ENCODE data around the gene PTRHD1. TPM values are rescaled to one million over a fixed set of nuclear protein-coding genes. Genes with fewer than 3 reads are reported as not detected.

PTRHD1 gene
- total and polyA plus RNA-seq, 7 experiments from 2014 or later, result 14.3 to 40.8 (median 23.5) TPM

GRCh38 chr2:24749069-24749691, 44.0 kb downstream of the PTRHD1 start:
- Histone ChIP-seq H3K36me3 (ENCODE audit: control insufficient read depth in 2 of 3, insufficient read depth in 3 of 3, low read length in 3 of 3) (peaks cover 3 to 29% (median 11%) of the 10 kb centered on the region in 3 experiments), H3K4me1 (ENCODE audit: control insufficient read depth in 2 of 2, insufficient read depth in 2 of 2, low read length in 2 of 2) (peaks cover 0 to 5% of the 10 kb centered on the region in 2 donors), H3K4me3 (ENCODE audit: low read length) (no peak overlapping the region), H3K27ac (ENCODE audit: low read depth, low read length) (no peak overlapping the region), H3K27me3 (ENCODE audit: control insufficient read depth in 2 of 2, insufficient read depth in 2 of 2, low read length in 2 of 2) (no peaks in the 10 kb centered on the region), H3K9me3 (ENCODE audit: control insufficient read depth in 2 of 3, low read length in 3 of 3) (no peaks in the 10 kb centered on the region)
- H3K27ac Mint-ChIP-seq, result peak overlapping the region in 2 of 9 donors; percentile 34 to 53
- peaks cover 0 to 12% (median 4%) of the 10 kb centered on the region in 7 donors for H3K4me1 Mint-ChIP-seq
- H3K36me3 Mint-ChIP-seq, result peaks cover 0 to 22% (median 15%) of the 10 kb centered on the region in 5 donors
- CTCF ChIA-PET, result no interaction called here
- ATAC-seq (no peak), DNase-seq (no peak)
- no peaks in the 10 kb centered on the region for H3K27me3 Mint-ChIP-seq
- POLR2A ChIA-PET, result no interaction called here
- intact Hi-C loops (cut with micrococcal nuclease), result no loop called here
- H3K4me3 Mint-ChIP-seq, result no peak overlapping the region
- no peaks in the 10 kb centered on the region for H3K9me3 Mint-ChIP-seq

- Histone ChIP-seq H3K4me3 (ENCODE audit: low read length) (no peak overlapping the region), H3K27ac (ENCODE audit: low read depth, low read length) (no peak overlapping the region), H3K27me3 (ENCODE audit: control insufficient read depth in 2 of 2, insufficient read depth in 2 of 2, low read length in 2 of 2) (no peaks in the 10 kb centered on the region), H3K4me1 (ENCODE audit: control insufficient read depth in 2 of 2, insufficient read depth in 2 of 2, low read length in 2 of 2) (peaks cover 0 to 5% of the 10 kb centered on the region in 2 donors), H3K9me3 (ENCODE audit: control insufficient read depth in 2 of 3, low read length in 3 of 3) (no peaks in the 10 kb centered on the region), H3K36me3 (ENCODE audit: control insufficient read depth in 2 of 3, insufficient read depth in 3 of 3, low read length in 3 of 3) (peaks cover 0 to 14% (median 7%) of the 10 kb centered on the region in 3 experiments)
- Mint-ChIP-seq H3K27me3 (no peaks in the 10 kb centered on the region), H3K4me3 (no peak overlapping the region), H3K9me3 (no peaks in the 10 kb centered on the region), H3K27ac (no peak overlapping the region), H3K4me1 (peaks cover 0 to 28% (median 19%) of the 10 kb centered on the region in 7 donors), H3K36me3 (peaks cover 4 to 29% (median 19%) of the 10 kb centered on the region in 5 donors)
- DNase-seq (no peak), ATAC-seq (no peak)
- ChIA-PET CTCF (no interaction called here), POLR2A (no interaction called here)
- intact Hi-C loops (cut with micrococcal nuclease), result no loop called here
These were observed 45.9 kb downstream of the PTRHD1 start for GRCh38 chr2:24747299-24747698.

DNA sequence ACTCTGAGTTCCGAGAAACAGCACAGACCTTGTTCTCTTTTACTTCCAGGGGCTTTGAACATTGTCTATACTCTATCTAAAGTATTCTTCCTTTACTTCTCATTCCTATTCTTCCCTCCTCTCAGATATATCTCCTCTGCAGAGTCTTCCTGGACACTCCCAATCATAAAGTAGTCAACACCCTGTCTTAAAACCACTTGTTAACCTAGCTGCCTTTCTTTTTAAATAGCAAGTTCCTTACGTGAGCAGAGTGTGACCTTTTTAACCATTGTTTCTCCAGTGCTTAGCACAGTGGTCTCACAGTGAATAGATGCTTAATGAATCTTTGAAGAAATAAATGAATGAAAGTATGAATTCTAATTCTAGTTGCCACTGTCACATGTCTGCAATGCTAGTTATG, 47.4 kb downstream of the PTRHD1 start:
- POLR2A ChIA-PET, result no interaction called here
- no peak for DNase-seq
- no peaks in the 10 kb centered on the region for H3K9me3 Mint-ChIP-seq
- Histone ChIP-seq H3K27me3 (ENCODE audit: control insufficient read depth in 2 of 2, insufficient read depth in 2 of 2, low read length in 2 of 2) (no peaks in the 10 kb centered on the region), H3K4me1 (ENCODE audit: control insufficient read depth in 2 of 2, insufficient read depth in 2 of 2, low read length in 2 of 2) (peaks cover 0 to 6% of the 10 kb centered on the region in 2 donors), H3K36me3 (ENCODE audit: control insufficient read depth in 2 of 3, insufficient read depth in 3 of 3, low read length in 3 of 3) (peaks cover 0 to 12% (median 0%) of the 10 kb centered on the region in 3 experiments), H3K4me3 (ENCODE audit: low read length) (no peak overlapping the region), H3K9me3 (ENCODE audit: control insufficient read depth in 2 of 3, low read length in 3 of 3) (no peaks in the 10 kb centered on the region), H3K27ac (ENCODE audit: low read depth, low read length) (no peak overlapping the region)
- peaks cover 4 to 37% (median 16%) of the 10 kb centered on the region in 5 donors for H3K36me3 Mint-ChIP-seq
- H3K4me1 Mint-ChIP-seq, result peaks cover 0 to 37% (median 23%) of the 10 kb centered on the region in 7 donors
- H3K27me3 Mint-ChIP-seq, result no peaks in the 10 kb centered on the region
- CTCF ChIA-PET, result no interaction called here
- intact Hi-C loops (cut with micrococcal nuclease), result no loop called here
- H3K4me3 Mint-ChIP-seq, result peak overlapping the region in 1 of 10 donors; percentile 1
- peak overlapping the region in 3 of 9 donors; percentile 4 to 30 (median 4) for H3K27ac Mint-ChIP-seq
- ATAC-seq, result peak; percentile 64

DNA sequence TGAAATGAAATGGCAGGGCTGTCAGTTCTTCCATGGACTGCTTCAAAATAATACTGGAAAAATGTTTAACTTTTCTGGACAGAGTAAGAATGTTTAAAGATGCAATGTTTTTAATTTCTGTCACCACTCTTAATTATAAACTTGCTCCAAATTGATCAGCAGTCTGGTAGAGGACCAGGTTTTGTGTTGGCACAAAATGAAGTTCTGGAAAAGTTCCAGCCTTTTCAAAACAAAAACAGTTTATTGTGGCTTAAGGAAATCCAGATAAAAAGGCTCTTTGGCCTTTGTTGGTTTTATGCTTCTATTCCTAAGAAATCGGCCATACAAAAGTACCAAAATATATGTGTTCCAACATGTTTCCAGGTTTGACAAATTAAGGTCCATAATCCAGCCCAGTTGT, 48.8 kb downstream of the PTRHD1 start:
- ChIA-PET CTCF (interaction anchor here (0.6 kb wide), 1 partner anchor 15 kb away, joined by 4 read pairs; no protein-coding TSS in a partner anchor), POLR2A (no interaction called here)
- intact Hi-C loops (cut with micrococcal nuclease), result no loop called here
- Histone ChIP-seq H3K27ac (ENCODE audit: low read depth, low read length) (no peak overlapping the region), H3K27me3 (ENCODE audit: control insufficient read depth in 2 of 2, insufficient read depth in 2 of 2, low read length in 2 of 2) (no peaks in the 10 kb centered on the region), H3K4me3 (ENCODE audit: low read length) (no peak overlapping the region), H3K4me1 (ENCODE audit: control insufficient read depth in 2 of 2, insufficient read depth in 2 of 2, low read length in 2 of 2) (peaks cover 0 to 16% of the 10 kb centered on the region in 2 donors), H3K36me3 (ENCODE audit: control insufficient read depth in 2 of 3, insufficient read depth in 3 of 3, low read length in 3 of 3) (peaks cover 0 to 12% (median 0%) of the 10 kb centered on the region in 3 experiments), H3K9me3 (ENCODE audit: control insufficient read depth in 2 of 3, low read length in 3 of 3) (no peaks in the 10 kb centered on the region)
- Mint-ChIP-seq H3K36me3 (peaks cover 5 to 37% (median 11%) of the 10 kb centered on the region in 5 donors), H3K4me3 (no peak overlapping the region), H3K4me1 (peaks cover 0 to 42% (median 21%) of the 10 kb centered on the region in 7 donors), H3K9me3 (no peaks in the 10 kb centered on the region), H3K27ac (no peak overlapping the region), H3K27me3 (no peaks in the 10 kb centered on the region)
- DNase-seq (no peak), ATAC-seq (no peak)

DNA sequence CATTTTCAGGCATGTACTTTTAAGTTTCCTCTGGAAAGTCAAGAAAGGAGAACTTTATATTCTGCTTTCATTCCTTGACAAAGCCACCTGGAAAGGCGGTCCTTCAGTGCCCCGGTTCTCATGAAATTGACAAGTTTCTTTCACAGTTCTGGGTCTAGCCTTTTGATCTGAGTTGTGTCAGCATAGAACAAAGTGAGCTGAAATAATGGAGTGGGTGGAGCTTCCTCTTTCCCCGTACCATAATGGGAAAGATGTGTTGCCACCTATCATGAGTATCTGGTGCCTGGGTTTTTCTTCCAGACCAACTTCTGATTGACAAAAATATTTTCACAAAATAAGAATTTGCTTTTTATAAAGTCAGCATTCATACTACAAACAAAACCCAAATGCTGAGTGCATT, 49.3 kb downstream of the PTRHD1 start:
- no peak for DNase-seq
- H3K27ac Mint-ChIP-seq, result peak overlapping the region in 1 of 9 donors; percentile 34

DNA sequence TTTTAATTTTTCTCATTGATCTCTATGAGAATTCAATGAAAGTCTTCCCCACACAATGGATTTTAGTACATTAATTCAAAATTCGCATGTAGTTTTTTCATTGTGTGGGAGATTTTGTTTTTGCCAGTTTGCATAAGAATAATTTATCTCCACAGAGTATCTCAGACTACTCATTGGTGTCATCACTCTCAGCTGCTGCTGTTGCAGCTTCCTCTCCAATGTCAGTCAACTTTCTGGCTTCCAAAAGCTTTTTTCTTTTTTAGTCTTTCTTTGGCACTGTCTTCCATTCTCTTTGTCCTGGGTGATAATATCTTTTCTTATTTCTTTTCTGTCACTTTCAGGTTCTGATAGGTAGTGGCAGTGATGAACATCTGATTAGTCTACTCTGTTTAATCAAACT, 50.5 kb downstream of the PTRHD1 start:
- H3K4me3 Mint-ChIP-seq, result no peak overlapping the region

More for the DNA sequence above, 49.3 kb downstream of the PTRHD1 start:
- H3K27me3 ChIP-seq (ENCODE audit: control insufficient read depth in 2 of 2, insufficient read depth in 2 of 2, low read length in 2 of 2), result no peaks in the 10 kb centered on the region
- peaks cover 0 to 16% of the 10 kb centered on the region in 2 donors for H3K4me1 ChIP-seq (ENCODE audit: control insufficient read depth in 2 of 2, insufficient read depth in 2 of 2, low read length in 2 of 2)
- no peak overlapping the region for H3K4me3 ChIP-seq (ENCODE audit: low read length)
- Mint-ChIP-seq H3K9me3 (no peaks in the 10 kb centered on the region), H3K36me3 (peaks cover 5 to 38% (median 11%) of the 10 kb centered on the region in 5 donors), H3K4me3 (no peak overlapping the region), H3K27me3 (no peaks in the 10 kb centered on the region), H3K4me1 (peaks cover 0 to 42% (median 21%) of the 10 kb centered on the region in 7 donors)
- ChIA-PET CTCF (interaction anchor here (0.5 to 0.6 kb wide), 2 partner anchors 16 to 22 kb away, joined by 3 to 4 read pairs; no protein-coding TSS in a partner anchor), POLR2A (no interaction called here)
- intact Hi-C loops (cut with micrococcal nuclease), result no loop called here
- H3K9me3 ChIP-seq (ENCODE audit: control insufficient read depth in 2 of 3, low read length in 3 of 3), result no peaks in the 10 kb centered on the region
- H3K36me3 ChIP-seq (ENCODE audit: control insufficient read depth in 2 of 3, insufficient read depth in 3 of 3, low read length in 3 of 3), result peaks cover 0 to 12% (median 0%) of the 10 kb centered on the region in 3 experiments
- no peak overlapping the region for H3K27ac ChIP-seq (ENCODE audit: low read depth, low read length)
- peak; percentile 40 for ATAC-seq

More for the DNA sequence above, 50.5 kb downstream of the PTRHD1 start:
- H3K27me3 ChIP-seq (ENCODE audit: control insufficient read depth in 2 of 2, insufficient read depth in 2 of 2, low read length in 2 of 2), result no peaks in the 10 kb centered on the region
- H3K9me3 Mint-ChIP-seq, result no peaks in the 10 kb centered on the region
- no peak overlapping the region for H3K27ac ChIP-seq (ENCODE audit: low read depth, low read length)
- no peaks in the 10 kb centered on the region for H3K9me3 ChIP-seq (ENCODE audit: control insufficient read depth in 2 of 3, low read length in 3 of 3)
- no peak overlapping the region for H3K4me3 ChIP-seq (ENCODE audit: low read length)
- no peak for DNase-seq
- peaks cover 0 to 12% (median 0%) of the 10 kb centered on the region in 3 experiments for H3K36me3 ChIP-seq (ENCODE audit: control insufficient read depth in 2 of 3, insufficient read depth in 3 of 3, low read length in 3 of 3)
- no peak for ATAC-seq
- H3K36me3 Mint-ChIP-seq, result peaks cover 5 to 39% (median 11%) of the 10 kb centered on the region in 5 donors
- H3K27me3 Mint-ChIP-seq, result no peaks in the 10 kb centered on the region
- peaks cover 0 to 42% (median 21%) of the 10 kb centered on the region in 7 donors for H3K4me1 Mint-ChIP-seq
- intact Hi-C loops (cut with micrococcal nuclease), result no loop called here
- H3K4me1 ChIP-seq (ENCODE audit: control insufficient read depth in 2 of 2, insufficient read depth in 2 of 2, low read length in 2 of 2), result peaks cover 0 to 16% of the 10 kb centered on the region in 2 donors
- CTCF ChIA-PET, result no interaction called here
- POLR2A ChIA-PET, result no interaction called here
- peak overlapping the region in 2 of 9 donors; percentile 27 to 71 for H3K27ac Mint-ChIP-seq

Measured in naive thymus-derived CD4-positive, alpha-beta T cell (primary cell).